ENCODE measurements around the gene AUNIP.
"Not testable (repeated sequence)": the region's sequence is repeated elsewhere in the genome, so short reads cannot be mapped to it uniquely, and the experiment has no call there.

Gene AUNIP

DNA sequence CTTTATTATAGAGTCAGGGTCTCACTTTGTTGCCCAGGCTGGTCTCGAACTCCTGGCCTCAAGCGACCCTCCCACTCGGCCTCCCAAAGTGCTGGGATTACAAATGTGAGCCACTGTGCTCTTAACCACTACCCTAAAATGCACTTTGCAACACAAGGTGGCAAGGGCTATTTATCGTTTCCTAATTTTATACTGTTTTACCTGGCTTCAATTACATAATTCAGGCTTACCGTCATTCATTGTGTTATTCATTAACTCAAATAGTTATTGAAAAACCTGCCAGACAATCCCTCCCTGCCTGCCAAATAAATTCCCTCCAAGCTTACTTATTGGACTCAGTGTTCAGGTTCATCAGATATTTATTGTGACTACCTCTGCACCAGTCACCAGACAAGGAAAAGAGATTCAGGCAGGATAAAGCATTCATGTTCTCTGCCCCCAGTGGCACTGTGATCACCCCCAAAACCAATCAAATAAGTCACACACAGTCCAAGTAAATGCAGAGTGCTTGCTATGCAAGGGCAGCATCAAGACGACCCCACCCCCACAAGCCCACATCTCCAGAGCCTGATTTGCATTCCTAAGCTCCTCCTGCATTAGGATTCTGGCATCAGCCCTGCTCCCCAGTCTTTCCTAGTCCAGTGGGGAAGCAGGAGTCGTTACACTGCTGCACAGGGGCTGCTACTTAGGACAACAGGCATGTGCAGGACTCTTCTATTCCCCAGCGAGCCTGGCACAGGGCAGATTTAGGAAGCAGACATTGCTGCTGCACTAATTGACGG is 8.1 kb upstream of the AUNIP start:
- DNase-seq (ENCODE audit: low read depth in 2 of 2, low spot score in 1 of 2) = no peak

DNA sequence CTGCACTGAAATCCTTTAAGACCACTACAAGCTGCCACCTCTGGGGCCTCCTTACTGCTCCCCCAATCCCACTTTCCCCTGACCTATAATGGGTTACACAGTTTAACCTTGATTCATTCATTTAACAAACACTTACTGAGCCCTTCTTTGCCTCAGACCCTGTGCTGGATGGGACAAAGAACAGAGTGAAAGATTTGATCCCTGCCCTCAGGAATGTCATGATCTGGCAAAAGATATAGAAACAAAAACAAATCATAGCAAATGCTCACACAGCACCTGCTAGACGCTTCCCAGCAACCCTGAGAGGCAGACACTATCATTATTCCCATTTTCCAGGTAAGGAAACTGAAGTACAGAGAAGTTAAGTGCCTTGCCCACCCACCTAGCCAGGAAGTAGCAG is 7.0 kb upstream of the AUNIP start:
- DNase-seq (ENCODE audit: low read depth in 2 of 2, low spot score in 1 of 2) = no peak

DNA sequence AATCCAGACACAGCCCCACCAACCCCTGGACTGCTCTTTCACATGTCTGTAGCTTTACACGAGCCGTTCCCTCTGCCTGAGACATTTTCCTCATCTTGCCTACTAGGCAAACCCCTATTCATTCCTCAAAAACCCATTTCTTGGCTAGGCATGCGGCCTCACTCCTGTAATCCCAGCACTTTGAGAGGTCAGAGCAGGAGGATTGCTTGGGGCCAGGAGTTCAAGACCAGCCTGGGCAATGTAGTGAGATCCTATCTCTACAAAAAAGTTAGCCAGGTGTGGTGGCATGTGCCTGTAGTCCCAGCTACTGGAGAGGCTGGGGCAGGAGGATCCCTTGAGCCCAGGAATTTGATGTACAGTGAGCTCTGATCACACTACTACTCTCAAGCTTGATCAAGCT is 5.2 kb upstream of the AUNIP start:
- no peak for DNase-seq (ENCODE audit: low read depth in 2 of 2, low spot score in 1 of 2)

DNA sequence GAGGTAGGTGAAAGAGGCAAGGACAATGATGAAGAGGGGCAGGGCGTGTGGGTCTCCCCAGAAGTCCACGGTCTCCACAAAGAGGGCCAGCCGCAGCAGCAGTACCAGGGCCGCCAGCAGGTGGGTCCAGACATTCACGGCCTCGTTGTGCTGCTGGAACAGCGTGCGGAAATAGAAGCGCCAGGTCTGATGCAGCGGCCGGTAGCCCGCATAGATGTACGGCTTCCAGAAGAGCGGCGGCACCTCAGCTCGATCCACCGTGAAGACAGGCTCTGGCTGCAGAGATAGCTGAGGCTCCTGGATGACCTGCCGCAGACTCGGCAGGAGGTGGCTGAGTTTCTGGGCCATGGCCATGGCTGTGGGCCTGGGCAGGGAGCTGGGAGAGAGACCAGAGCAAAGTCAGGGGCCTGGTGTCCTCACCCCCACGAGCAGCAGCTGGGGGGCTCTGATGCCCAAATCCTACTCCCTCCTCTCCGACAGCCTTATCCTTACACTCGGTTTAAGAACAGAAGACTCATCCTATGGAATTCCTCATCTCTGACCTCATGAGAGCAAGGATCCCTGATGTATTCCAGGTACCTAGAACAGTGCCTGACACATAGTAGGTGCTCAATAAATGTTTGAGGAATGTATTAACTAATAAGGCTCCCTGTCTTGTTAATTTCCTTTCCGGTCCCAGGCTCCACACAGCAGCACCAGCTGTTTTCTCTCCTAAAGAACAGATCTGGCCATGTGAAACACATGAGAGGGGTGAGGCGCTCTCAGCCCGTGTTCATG is 4.4 kb upstream of the AUNIP start:
- DNase-seq (ENCODE audit: low read depth in 2 of 2, low spot score in 1 of 2) = no peak

DNA sequence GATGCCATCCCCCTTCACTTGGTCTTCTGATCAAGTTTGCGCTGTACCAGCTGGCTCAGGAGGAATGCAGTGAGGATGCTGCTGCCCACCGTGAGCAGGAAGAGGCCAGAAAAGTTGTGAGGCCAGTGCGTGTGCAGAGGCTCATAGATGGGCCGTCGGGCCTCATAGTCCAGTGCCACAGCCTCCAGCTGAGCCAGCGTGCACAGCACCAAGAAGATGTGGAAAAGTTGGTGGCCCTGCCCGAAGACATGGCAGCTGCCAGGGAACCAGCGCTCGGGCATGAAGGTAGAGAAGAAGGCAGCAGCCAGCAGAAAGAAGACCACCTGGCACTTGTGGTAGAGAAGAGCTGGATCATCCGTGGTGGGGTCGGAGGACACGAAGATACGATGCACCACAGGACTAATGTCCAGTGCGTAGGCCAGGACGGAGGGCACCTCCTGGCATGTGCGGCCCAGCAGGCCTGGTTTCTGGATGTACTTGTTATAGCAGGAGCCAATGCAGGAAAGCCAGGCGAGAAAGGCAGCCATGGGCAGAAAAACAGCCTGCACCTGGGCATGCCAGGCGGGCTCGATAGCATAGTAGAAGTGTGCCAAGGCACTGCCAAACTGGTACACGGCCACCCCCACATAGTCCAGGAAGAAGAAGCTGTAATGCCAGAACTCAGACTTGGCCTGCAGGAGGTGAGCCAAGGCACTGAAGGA is 3.7 kb upstream of the AUNIP start:
- DNase-seq (ENCODE audit: low read depth in 2 of 2, low spot score in 1 of 2) = no peak

DNA sequence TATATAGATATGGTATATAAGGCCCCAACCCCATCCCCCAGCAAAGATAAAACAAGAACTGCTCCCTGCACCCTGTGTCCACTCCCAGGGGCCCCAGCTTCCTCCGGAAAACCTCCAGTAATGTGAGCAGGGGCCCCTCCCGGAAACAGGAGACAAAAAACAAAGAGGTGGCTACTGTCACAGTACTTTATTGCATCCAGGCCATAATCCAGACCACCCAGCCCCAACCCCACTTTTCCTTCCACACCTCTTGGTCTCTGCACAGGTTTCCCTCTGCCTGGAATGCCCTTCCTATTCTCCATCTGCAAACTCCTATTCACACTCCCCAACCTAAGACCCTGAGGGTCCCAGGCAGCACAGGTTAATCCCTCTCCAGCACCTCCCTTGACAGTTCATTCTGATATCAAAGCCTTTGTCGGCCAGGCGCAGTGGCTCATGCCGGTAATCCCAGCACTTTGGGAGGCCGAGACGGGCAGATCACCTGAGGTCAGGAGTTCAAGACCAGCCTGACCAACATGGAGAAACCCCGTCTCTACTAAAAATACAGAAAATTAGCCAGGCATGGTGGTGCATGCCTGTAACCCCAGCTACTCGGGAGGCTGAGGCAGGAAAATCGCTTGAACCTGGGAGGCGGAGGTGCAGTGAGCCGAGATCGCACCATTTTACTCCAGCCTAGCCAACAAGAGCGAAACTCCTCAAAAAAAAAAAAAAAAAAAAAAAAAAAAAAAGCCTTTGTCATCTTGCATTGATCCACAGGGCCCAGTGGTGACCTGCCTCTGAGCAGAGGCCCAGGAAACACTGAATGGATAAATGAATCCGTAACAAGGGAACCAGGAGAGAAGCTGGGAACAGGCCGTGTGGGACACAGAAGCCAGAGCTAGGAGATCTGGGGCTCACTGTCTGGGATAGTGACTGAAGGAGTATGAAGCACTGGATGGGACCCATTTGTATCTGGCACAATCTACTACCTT is 2.3 kb upstream of the AUNIP start:
- DNase-seq (ENCODE audit: low read depth in 2 of 2, low spot score in 1 of 2) = no peak

DNA sequence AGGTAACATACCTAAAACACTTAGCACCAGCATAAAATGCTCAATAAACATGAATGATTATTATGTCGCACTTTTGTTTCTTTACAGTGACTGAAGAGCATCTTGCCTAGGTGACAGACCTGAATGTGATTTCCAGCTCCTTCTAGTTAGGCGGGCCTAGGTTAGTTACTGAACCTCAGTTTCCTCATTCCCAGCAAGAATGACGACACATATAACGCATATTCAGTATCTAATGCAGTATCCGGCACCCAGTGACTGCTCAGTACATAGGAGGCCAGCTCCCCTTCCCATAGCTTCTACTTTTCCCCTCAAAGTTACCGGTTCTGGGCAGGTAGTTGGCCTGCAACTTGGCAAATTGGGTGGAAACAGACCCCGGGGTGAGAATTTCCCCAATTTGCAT is 763 bp downstream of the AUNIP start:
- DNase-seq (ENCODE audit: low read depth in 2 of 2, low spot score in 1 of 2) = no peak

DNA sequence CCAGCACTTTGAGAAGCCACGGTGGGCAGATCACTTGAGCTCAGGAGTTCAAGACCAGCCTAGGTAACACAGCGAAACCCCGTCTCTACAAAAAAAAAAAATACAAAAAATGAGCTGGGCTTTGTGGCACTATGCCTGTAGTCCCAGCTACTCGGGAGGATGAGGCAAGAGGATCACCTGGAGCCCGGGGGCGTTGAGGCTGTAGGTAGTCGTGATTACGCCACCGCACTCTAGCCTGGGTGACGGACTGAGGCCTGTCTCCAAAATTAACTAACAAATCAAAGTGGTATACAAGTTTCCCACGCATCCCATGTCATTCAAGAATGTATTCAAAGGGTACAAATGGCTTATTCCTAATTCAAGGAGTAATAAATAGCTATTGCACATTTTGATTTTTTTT is 2.4 kb downstream of the AUNIP start:
- DNase-seq (ENCODE audit: low read depth in 2 of 2, low spot score in 1 of 2) = no peak

DNA sequence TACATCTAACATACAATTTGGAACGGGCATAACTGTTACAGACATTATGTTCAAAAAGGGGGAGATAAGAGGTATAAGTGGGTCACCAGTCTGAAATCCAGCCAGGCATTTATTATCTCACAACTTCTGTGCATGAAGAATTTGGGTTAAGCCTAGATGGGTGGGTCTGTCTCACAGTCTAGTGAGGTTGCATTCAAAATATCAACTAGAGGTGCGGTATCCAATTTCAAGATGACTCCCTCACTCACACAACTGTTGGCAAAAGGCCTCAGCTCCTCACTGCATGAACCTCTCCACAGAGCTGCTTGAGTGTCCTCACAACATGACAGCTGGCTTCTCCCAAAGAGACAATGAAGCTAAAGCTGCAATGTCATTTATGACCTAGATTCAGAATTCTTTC is 4.7 kb downstream of the AUNIP start:
- no peak for DNase-seq (ENCODE audit: low read depth in 2 of 2, low spot score in 1 of 2)

DNA sequence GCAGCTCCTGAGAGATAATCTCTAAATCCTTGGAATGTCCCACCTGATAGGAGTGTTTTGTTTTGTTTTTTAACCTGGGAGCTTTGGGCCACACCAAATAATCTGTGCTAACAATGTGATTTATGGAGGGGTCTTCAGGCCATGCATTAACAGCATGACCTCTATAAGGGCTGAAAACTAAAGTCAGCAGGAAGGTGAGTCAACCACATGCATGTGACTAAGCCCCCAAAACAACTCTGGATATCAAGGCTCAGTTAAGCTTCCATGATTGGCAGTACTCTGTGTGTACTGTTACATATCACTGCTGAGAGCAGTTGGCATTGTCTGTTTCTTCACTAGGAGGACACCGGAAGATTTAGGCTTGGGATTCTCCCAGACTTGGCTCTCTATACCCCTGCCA is 10.7 kb downstream of the AUNIP start:
- no peak for DNase-seq (ENCODE audit: low read depth in 2 of 2, low spot score in 1 of 2)

DNA sequence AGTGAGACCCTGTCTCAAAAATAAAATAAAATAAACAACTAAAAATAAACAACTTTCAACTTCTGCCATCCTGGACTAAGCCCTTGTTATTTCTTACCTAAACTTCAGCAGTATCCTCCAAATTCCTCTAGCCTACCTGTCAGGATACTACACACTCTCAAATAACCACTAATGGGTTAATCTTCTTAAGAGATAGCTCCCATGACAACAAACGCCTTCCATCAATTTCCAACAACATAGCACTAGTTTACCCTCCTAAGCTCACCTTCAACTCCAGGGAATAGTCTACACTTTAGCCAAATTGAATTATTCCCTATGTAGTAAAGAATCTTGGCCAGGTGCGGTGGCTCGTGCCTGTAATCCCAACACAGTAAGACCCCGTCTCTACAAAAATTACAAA is 11.3 kb downstream of the AUNIP start:
- DNase-seq (ENCODE audit: low read depth in 2 of 2, low spot score in 1 of 2) = no peak

DNA sequence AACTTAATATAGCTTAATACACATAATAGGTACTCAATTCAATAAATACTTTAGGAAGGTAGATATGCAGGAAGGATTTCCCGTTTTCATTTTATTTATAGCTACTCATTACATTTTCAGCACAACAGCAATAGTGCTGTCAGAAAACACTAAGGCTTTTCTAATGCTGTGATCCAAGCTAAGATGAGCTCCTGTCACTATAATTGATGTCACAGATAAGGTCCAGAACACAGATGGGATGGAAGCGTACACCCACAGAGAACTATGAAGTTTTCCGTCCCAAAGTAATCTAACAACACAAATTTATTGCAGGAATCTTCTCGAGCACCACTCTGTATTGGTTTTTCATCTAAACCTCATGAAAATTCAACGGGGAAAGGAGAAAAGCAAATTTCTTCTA is 13.6 kb downstream of the AUNIP start:
- DNase-seq (ENCODE audit: low read depth in 2 of 2, low spot score in 1 of 2) = no peak

DNA sequence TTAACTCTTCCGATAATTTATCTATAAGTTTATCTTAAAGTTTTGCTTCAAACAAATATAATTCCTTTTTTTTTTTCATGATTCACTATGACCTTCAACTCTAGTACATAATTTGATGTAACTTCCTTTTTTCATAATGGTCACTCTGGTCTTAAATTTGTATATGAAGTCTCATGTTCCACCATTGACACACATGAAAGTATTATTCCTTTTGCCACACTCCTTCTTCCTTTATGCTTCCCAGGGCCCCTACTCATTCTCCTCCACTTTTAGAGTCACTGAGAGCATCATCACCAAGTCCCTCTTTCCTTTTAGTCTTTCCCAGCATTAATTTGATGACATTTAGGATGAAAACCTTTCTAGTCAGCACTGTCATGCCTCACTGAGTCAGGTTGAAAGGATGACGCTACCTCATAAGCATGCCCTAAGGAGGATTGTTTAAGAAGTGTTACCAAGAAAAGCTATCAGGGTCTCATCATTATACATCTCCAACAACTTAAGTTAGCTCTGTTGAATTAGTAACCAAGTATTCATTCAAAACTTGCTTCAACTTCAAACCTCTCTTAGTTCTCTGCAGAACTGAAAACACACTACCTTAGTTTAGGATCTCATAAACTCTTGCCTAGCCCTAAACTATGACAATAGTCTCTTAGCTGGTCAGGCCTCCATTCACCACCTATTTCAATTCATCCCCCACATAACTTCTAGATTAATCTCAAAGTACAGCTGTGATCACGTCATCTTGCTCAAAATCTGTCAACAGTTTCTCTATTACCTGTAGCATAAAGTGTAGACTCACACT is 14.5 kb downstream of the AUNIP start:
- no peak for DNase-seq (ENCODE audit: low read depth in 2 of 2, low spot score in 1 of 2)

DNA sequence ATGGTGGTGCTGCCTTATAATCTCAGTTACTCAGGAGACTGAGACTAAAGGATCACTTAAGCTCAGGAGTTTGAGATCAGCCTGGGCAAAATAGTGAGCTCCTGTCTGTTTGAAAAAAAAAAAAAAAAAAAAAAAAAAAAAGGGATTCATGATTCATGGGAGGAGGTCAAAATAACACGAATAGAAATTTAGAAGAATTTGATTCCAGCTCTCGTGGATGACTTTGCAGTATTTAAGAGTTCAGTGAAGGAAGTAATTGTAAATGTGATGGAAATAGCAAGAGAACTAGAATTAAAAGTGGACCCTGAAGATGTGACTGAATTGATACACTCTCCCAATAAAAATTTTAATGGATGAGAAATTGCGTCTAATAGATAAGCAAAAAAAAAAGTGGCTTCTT is 15.8 kb downstream of the AUNIP start:
- DNase-seq (ENCODE audit: low read depth in 2 of 2, low spot score in 1 of 2) = no peak

DNA sequence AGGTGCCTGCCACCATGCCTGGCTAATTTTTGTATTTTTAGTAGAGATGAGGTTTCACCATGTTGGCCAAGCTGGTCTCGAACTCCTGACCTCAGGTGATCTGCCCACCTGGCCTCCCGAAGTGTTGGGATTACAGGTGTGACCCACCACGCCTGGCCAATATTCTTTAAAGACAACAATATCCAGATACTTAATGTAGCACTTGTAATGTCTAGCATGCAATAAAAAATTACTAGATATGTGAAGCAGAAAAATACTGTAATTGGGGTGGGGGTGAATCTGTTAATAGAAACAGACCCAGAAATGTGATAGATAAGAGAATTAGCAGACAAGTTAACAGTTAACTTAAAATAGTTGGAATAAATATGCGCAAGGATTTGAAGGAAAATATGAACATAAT is 19.4 kb downstream of the AUNIP start:
- not testable (repeated sequence) for DNase-seq (ENCODE audit: low read depth in 2 of 2, low spot score in 1 of 2)

DNA sequence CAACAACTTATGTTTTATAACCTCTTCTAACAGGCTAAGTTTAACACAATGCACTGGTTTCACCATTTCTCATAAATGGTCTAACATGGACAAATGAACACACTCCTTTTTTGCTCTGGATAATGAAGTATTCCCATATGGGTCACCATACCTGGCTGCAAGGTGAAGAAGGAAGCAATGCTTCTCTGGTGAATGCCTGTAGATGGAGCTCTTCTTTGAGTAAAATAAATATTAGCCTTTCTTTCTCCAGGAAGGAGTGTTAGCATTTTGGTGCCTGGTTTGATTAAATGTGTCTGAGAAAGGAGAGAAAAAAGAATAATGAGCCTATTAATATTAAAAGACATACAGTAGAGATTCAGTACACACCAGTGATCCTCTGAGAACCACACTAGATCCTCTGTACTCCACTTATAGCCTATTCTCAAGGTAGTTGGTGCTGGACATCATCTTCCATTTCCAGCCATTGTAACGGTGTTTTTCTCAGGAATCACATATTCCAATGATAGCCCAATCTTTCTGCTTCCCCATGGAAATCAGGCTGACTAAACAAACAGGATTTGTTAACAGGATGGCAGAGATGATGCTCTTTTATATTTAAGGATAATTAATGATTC is 21.9 kb downstream of the AUNIP start:
- no peak for DNase-seq (ENCODE audit: low read depth in 2 of 2, low spot score in 1 of 2)

DNA sequence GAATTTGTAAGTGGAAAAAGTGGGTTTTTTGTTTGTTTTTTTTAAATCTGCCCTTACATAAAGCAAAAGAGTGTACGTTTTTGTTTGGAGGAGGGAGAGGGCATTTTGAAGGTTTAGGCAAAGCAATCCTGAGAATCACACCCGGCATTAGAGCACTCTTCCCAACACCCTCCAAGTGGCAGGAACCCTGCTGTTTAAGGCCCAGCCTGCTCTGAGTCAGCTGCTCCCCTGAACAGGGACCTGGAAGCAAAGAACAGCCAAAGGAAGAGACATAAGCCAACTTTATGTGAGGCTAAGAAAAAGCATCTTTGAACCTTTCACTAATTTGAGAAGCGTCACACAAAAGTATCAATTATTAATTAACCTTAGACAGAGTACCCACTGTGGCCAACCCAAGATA is 22.6 kb downstream of the AUNIP start:
- no peak for DNase-seq (ENCODE audit: low read depth in 2 of 2, low spot score in 1 of 2)

DNA sequence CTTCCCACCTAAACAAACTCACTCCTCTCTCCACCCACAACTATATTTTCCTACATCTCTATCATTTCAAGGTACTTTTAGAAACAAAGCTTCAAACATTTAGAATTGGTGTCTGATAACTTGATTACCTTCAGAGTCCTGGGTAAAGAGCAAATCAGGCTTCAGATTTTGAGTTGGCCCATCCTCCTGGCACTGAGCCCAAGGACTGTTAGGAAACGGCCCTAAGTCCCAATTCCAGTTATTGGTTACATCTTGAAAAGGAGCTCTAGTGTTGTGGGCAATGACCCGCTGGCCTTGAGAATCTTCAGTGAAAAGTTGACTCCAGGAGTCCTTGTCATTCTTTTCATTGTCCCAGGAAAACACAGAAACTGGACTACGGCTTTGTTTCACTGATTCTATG is 24.4 kb downstream of the AUNIP start:
- DNase-seq (ENCODE audit: low read depth in 2 of 2, low spot score in 1 of 2) = no peak

DNA sequence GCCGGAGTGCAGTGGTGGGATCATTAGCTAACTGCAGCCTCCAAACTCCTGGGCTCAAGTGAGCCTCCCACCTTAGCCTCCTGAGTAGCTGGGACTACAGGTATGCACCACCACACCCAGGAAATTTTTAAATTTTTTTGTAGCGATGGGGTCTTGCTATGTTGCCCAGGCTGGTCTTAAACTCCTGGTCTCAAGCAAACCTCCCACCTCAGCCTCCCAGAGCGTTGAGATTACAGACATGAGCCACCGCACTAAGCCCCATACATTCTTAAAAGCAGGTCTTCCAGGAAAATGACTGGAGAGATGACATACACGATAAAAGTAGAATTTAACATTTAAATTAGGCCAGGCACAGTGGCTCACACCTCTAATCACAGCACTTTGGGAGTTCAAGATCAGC is 26.1 kb downstream of the AUNIP start:
- DNase-seq (ENCODE audit: low read depth in 2 of 2, low spot score in 1 of 2) = no peak
